Neural progenitor cell (in vitro differentiated cells): ENCODE data around the gene ZNF516.

Experiments used
- CTCF ChIP-seq: fragments of 200-600 bp; sonication (generic); IDR thresholded peaks from 2 replicates; pipeline ENCODE4 v1.5.1; 2017; ENCODE audit warnings: antibody characterized with exemption, mild to moderate bottlenecking
- EZH2 ChIP-seq: fragments of 200-600 bp; sonication (generic); IDR thresholded peaks from 2 replicates; pipeline ENCODE4 v1.6.1; 2017; ENCODE audit warnings: antibody characterized with exemption, mild to moderate bottlenecking, moderate library complexity
- EZH2phosphoT487 ChIP-seq: fragments of 200-600 bp; sonication (generic); IDR thresholded peaks from 2 replicates; pipeline ENCODE4 v1.6.1; 2017; ENCODE audit warnings: antibody characterized with exemption

DNA sequence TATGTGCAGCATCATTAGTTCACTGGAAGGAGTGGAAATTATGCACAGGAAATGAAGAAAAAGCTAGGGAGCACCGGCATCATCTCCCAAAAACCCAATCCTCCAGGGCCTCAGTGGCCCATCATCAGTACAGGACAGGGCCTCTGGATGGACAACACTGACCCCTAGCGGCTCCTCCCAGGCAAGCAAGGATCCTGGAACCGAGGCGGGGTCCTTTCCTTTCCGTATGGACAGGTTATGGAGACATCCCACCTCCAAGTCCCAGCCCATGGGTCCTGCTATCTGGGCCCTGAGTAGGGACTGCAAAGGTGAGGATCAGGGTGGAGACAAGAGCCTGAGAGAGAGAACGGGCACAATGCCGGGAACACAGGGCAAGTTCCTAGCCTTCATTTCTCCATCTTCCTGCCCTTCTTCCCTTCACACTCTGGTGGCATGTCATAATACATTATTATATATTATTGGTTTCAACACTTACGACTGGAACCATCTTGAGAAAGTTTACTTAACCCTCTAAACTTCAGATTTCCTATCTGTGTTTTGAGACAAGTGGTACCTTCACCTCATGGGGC is 68.2 kb downstream of the ZNF516 start:
- TF ChIP-seq CTCF (peak; percentile 89), EZH2 (no peak), EZH2phosphoT487 (no peak)
